H1 (cell line): ENCODE measurements around the gene CKLF. TPM values are rescaled to one million over a fixed set of nuclear protein-coding genes. Genes with fewer than 3 reads are reported as not detected.

Experiments used
- CTCF ChIA-PET: fragments of 300-600 bp; sonication (Branson Sonifier 250); formaldehyde crosslinking; loops from one replicate; lab custom pipeline; 2021; ENCODE audit not compliant: partially characterized antibody; lab: Charles Lee
- POLR2A ChIA-PET: fragments of 300-600 bp; sonication (Branson Sonifier 250); formaldehyde crosslinking; loops from one replicate; lab custom pipeline; 2021; ENCODE audit warnings: inconsistent platforms; ENCODE audit not compliant: partially characterized antibody; lab: Charles Lee
- DNase-seq, 2 experiments: peaks; one replicate each; pipeline versions ENCODE4 v3.0.0 to v3.0.0-alpha.2; 2010 to 2022; ENCODE audit warnings: low spot score in 2 of 2, low read depth in 1 of 2, mixed read lengths in 1 of 2
- FAIRE-seq: peaks from 2 replicates; lab custom pipeline; 2011; peaks lifted over from hg19 to GRCh38; lab: Jason Lieb, UNC
- H2AFZ ChIP-seq: 2 replicates; pipeline ENCODE4 v1.8.1; 2012; ENCODE audit warnings: low read length, inconsistent platforms
- H2AK5ac ChIP-seq: 2 replicates; pipeline ENCODE4 v1.6.1; 2013; ENCODE audit warnings: low read depth, low read length
- H2BK120ac ChIP-seq: replicated peaks from 2 replicates; pipeline ENCODE3; 2013; ENCODE audit warnings: low read depth, low read length, inconsistent platforms
- H2BK12ac ChIP-seq: 2 replicates; pipeline ENCODE4 v1.6.1; 2013; ENCODE audit warnings: low read depth, low read length
- H2BK15ac ChIP-seq: 2 replicates; pipeline ENCODE4 v1.6.1; 2013; ENCODE audit warnings: low read length
- H2BK20ac ChIP-seq: 2 replicates; pipeline ENCODE4 v1.6.1; 2013; ENCODE audit warnings: low read length
- H2BK5ac ChIP-seq: 2 replicates; pipeline ENCODE4 v1.6.1; 2013; ENCODE audit warnings: low read depth, low read length
- H3K14ac ChIP-seq: 2 replicates; pipeline ENCODE4 v1.6.1; 2013; ENCODE audit warnings: inconsistent platforms; ENCODE audit not compliant: insufficient read length
- H3K18ac ChIP-seq: 2 replicates; pipeline ENCODE4 v1.6.1; 2013; ENCODE audit warnings: low read length; ENCODE audit errors: extremely low read depth
- H3K23ac ChIP-seq: 2 replicates; pipeline ENCODE4 v1.6.1; 2013; ENCODE audit warnings: inconsistent platforms; ENCODE audit not compliant: insufficient read length
- H3K23me2 ChIP-seq: 2 replicates; pipeline ENCODE4 v1.6.1; 2013; ENCODE audit warnings: low read depth, low read length
- H3K27ac ChIP-seq: 2 replicates; pipeline ENCODE4 v1.6.1; 2011; ENCODE audit warnings: low read depth, low read length, inconsistent platforms
- H3K27me3 ChIP-seq, 4 experiments: replicated peaks in 1 of 4; 1 replicate in 1 of 4; 2 replicates in 3 of 4; pipeline versions ENCODE4 v1.6.1 to v1.8.1; 2011 to 2013; ENCODE audit warnings: low read length in 3 of 4, mild to moderate bottlenecking in 3 of 4, inconsistent platforms in 2 of 4, mixed read lengths in 2 of 4, moderate library complexity in 1 of 4; ENCODE audit not compliant: control insufficient read depth in 3 of 4, insufficient read depth in 3 of 4; ENCODE audit errors: extremely low read depth in 1 of 4
- H3K36me3 ChIP-seq, 4 experiments: 2 replicates each; pipeline versions ENCODE4 v1.6.1 to v1.8.1; 2011 to 2013; ENCODE audit warnings: mild to moderate bottlenecking in 4 of 4, low read length in 3 of 4, moderate library complexity in 2 of 4, control low read depth in 1 of 4, inconsistent platforms in 1 of 4; ENCODE audit not compliant: insufficient read depth in 4 of 4, control insufficient read depth in 2 of 4
- H3K4ac ChIP-seq: replicated peaks from 2 replicates; pipeline ENCODE3; 2013; ENCODE audit warnings: low read length, low read depth, mixed read lengths, inconsistent platforms; ENCODE audit not compliant: insufficient read length
- H3K4me1 ChIP-seq, 4 experiments: replicated peaks in 1 of 4; 1 replicate in 1 of 4; 2 replicates in 3 of 4; pipeline versions ENCODE4 v1.6.1 to v1.8.1; 2011 to 2013; ENCODE audit warnings: low read length in 3 of 4, inconsistent platforms in 2 of 4, mixed read lengths in 1 of 4; ENCODE audit not compliant: insufficient read depth in 4 of 4, control insufficient read depth in 3 of 4
- H3K4me2 ChIP-seq, 2 experiments: 2 replicates each; pipeline versions ENCODE4 v1.6.1 to v1.8.1; 2011 to 2013; ENCODE audit warnings: low read depth in 2 of 2, low read length in 2 of 2, control low read depth in 1 of 2, inconsistent platforms in 1 of 2, mild to moderate bottlenecking in 1 of 2; ENCODE audit not compliant: insufficient read depth in 1 of 2
- H3K4me3 ChIP-seq, 4 experiments: fragments of 200-600, 300-600 bp in 1 of 4; sonication (generic), shearing (Covaris generic), sonication (Bioruptor Twin) in 1 of 4; 2 replicates each; pipeline versions ENCODE4 v1.5.1 to v1.8.1; 2011 to 2016; ENCODE audit warnings: low read length in 4 of 4, low read depth in 3 of 4, control low read depth in 2 of 4, inconsistent platforms in 2 of 4, mild to moderate bottlenecking in 2 of 4, mixed read lengths in 1 of 4, moderate library complexity in 1 of 4; ENCODE audit not compliant: insufficient read depth in 2 of 4; ENCODE audit errors: extremely low read depth in 1 of 4
- H3K56ac ChIP-seq: replicated peaks from 2 replicates; pipeline ENCODE3; 2013; ENCODE audit warnings: low read depth, mild to moderate bottlenecking, mixed read lengths, low read length, inconsistent platforms; ENCODE audit not compliant: insufficient read length
- H3K79me1 ChIP-seq: 2 replicates; pipeline ENCODE4 v1.6.1; 2013; ENCODE audit warnings: low read depth, low read length, control low read depth
- H3K79me2 ChIP-seq, 2 experiments: 2 replicates each; pipeline versions ENCODE4 v1.6.1 to v1.8.1; 2012 to 2013; ENCODE audit warnings: low read length in 2 of 2, mild to moderate bottlenecking in 2 of 2, inconsistent platforms in 1 of 2; ENCODE audit not compliant: insufficient read depth in 2 of 2, control insufficient read depth in 1 of 2
- H3K9ac ChIP-seq, 4 experiments: replicated peaks in 1 of 4; 1 replicate in 1 of 4; 2 replicates in 3 of 4; pipeline versions ENCODE4 v1.6.1 to v1.8.1; 2011 to 2013; ENCODE audit warnings: low read depth in 3 of 4, low read length in 3 of 4, control low read depth in 2 of 4, mild to moderate bottlenecking in 2 of 4, moderate library complexity in 2 of 4, inconsistent platforms in 1 of 4; ENCODE audit errors: extremely low read depth in 1 of 4
- H3K9me3 ChIP-seq, 2 experiments: 2 replicates each; pipeline versions ENCODE4 v1.6.1 to v1.8.1; 2012 to 2013; ENCODE audit warnings: mild to moderate bottlenecking in 2 of 2, moderate library complexity in 2 of 2, control low read depth in 1 of 2, inconsistent platforms in 1 of 2, low read depth in 1 of 2, low read length in 1 of 2, mixed read lengths in 1 of 2; ENCODE audit not compliant: insufficient read depth in 2 of 2
- H4K20me1 ChIP-seq, 2 experiments: replicated peaks in 1 of 2; 2 replicates each; pipeline versions ENCODE3 to v1.8.1; 2011 to 2013; ENCODE audit warnings: inconsistent platforms in 2 of 2, low read length in 2 of 2, mild to moderate bottlenecking in 1 of 2; ENCODE audit not compliant: insufficient read depth in 2 of 2, control insufficient read depth in 1 of 2
- H4K5ac ChIP-seq: 2 replicates; pipeline ENCODE4 v1.6.1; 2013; ENCODE audit warnings: low read length, low read depth, mixed read lengths, inconsistent platforms; ENCODE audit not compliant: insufficient read length
- H4K8ac ChIP-seq: 2 replicates; pipeline ENCODE4 v1.8.0; 2013; ENCODE audit warnings: mild to moderate bottlenecking, moderate library complexity, low read length, inconsistent platforms; ENCODE audit not compliant: insufficient read depth; ENCODE audit errors: extremely low read depth
- H4K91ac ChIP-seq: replicated peaks from 2 replicates; pipeline ENCODE3; 2013; ENCODE audit warnings: low read length, mixed read lengths, inconsistent platforms; ENCODE audit not compliant: insufficient read length
- BACH1 ChIP-seq: IDR thresholded peaks from 2 replicates; pipeline ENCODE4 v1.6.1; 2012; ENCODE audit warnings: low read length, improper control_type of control experiment
- CHD2 ChIP-seq: IDR thresholded peaks from 2 replicates; pipeline ENCODE4 v1.6.1; 2012; ENCODE audit warnings: low read length, improper control_type of control experiment
- CTBP2 ChIP-seq: IDR thresholded peaks from 2 replicates; pipeline ENCODE4 v1.7.0; 2011; ENCODE audit warnings: borderline replicate concordance, mild to moderate bottlenecking, moderate library complexity, mixed read lengths, low read length; ENCODE audit not compliant: insufficient read depth, insufficient read length
- EP300 ChIP-seq, 2 experiments: IDR thresholded peaks; 1 replicate in 1 of 2; 2 replicates in 1 of 2; pipeline ENCODE4 v1.6.1; 2011 to 2012; ENCODE audit warnings: low read depth in 2 of 2, low read length in 2 of 2, mild to moderate bottlenecking in 2 of 2, borderline replicate concordance in 1 of 2, inconsistent platforms in 1 of 2, moderate library complexity in 1 of 2
- KDM4A ChIP-seq: IDR thresholded peaks from one replicate; pipeline ENCODE4 v1.7.1; 2012; ENCODE audit warnings: low read depth, mild to moderate bottlenecking, moderate library complexity, low read length, inconsistent platforms; ENCODE audit not compliant: severe bottlenecking
- RAD21 ChIP-seq, 2 experiments: IDR thresholded peaks in 1 of 2; conservative IDR thresholded peaks in 1 of 2; 2 replicates each; pipeline ENCODE4 v1.6.1; 2011; ENCODE audit warnings: low read depth in 2 of 2, low read length in 2 of 2, improper control_type of control experiment in 1 of 2, inconsistent platforms in 1 of 2, mild to moderate bottlenecking in 1 of 2, moderate library complexity in 1 of 2
- RBBP5 ChIP-seq: IDR thresholded peaks from 2 replicates; pipeline ENCODE4 v1.7.1; 2012; ENCODE audit warnings: low read depth, mild to moderate bottlenecking, inconsistent platforms, low read length, moderate library complexity, borderline replicate concordance
- SRF ChIP-seq: IDR thresholded peaks from 2 replicates; pipeline ENCODE4 v1.6.1; 2011; ENCODE audit warnings: mild to moderate bottlenecking, low read depth, low read length, moderate library complexity
- TAF7 ChIP-seq: optimal IDR thresholded peaks from 2 replicates; pipeline ENCODE3; 2011; ENCODE audit warnings: low read depth, mild to moderate bottlenecking, inconsistent platforms, low read length, moderate library complexity, borderline replicate concordance
- TBP ChIP-seq: IDR thresholded peaks from 2 replicates; pipeline ENCODE4 v1.6.1; 2011; ENCODE audit warnings: low read depth, low read length, improper control_type of control experiment
- WGBS, 2 experiments: shearing (Covaris generic) in 1 of 2; methylation state at CpG; one replicate each; pipeline versions ENCODE4 v1.1.6 to v1.1.7; 2013 to 2015; ENCODE audit warnings: low lambda C conversion rate in 2 of 2, mixed read lengths in 2 of 2, inconsistent platforms in 1 of 2, low coverage in 1 of 2, missing lambda C conversion rate in 1 of 2; ENCODE audit not compliant: insufficient replicate concordance in 2 of 2, insufficient coverage in 1 of 2, insufficient read length in 1 of 2; ENCODE audit errors: extremely low coverage in 1 of 2, missing lambda C conversion rate in 1 of 2; 5-methylcytosine and 5-hydroxymethylcytosine counted together
- polyA plus RNA-seq, 7 experiments: library from polyadenylated mRNA; depleted of rRNA in 3 of 7; stranded (reverse) in 5 of 7; unstranded in 2 of 7; fragments of >200 nt in 5 of 7; fragments of 200-250 nt in 2 of 7; gene quantifications; 1 replicate in 5 of 7; 2 replicates in 1 of 7; 4 replicates in 1 of 7; pipeline versions ENCODE4 v1.2.1 to v1.2.3, GENCODE V29; 2011 to 2013; ENCODE audit warnings: missing spikeins in 2 of 7, mixed read lengths in 2 of 7
- total RNA-seq: library from RNA; stranded (reverse); fragmentation: NEBNext Ultra II Directional; extraction: Animal tissue kit (Norgen Biotek cat#: 25700); gene quantifications from 2 replicates; pipeline ENCODE4 v1.2.1, GENCODE V29; 2021
- TF ChIP-seq, protein P1 (sequence below): IDR thresholded peaks from 2 replicates; pipeline ENCODE4 v1.6.1; 2011; ENCODE audit warnings: low read depth, mild to moderate bottlenecking, low read length; ENCODE audit not compliant: insufficient read depth

Gene CKLF
- total and polyA plus RNA-seq, 2 of the 8 experiments (the other 6 are each of a cell fraction or from before 2014, with no cell fraction given) = 21.1 to 63.5 TPM

DNA sequence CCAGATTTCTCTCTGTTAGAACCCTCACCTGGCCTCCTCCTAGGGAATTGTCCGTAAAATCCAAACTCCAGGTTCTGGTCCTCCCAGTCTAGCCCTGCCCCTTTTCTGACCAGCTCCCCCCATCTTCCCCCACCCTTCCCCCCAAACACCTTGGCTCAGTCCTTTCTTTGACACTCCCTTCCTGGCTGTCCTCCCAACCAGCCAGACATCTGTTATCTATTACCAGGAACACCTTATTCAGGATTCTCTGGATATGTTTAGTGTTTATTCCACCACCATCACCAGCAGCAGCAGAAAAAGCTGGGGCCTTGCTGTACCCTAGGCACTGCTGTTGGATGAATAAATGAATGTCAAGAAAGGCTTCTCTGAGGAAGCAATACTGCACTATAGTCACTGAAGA, 48.1 kb downstream of the CKLF start:
- Histone ChIP-seq H4K91ac (no peak overlapping the region), H3K18ac (no peak overlapping the region), H3K27me3 (no peaks in the 10 kb centered on the region), H2BK5ac (no peak overlapping the region), H3K4ac (no peak overlapping the region), H3K4me3 (no peak overlapping the region), H4K5ac (no peak overlapping the region), H2BK12ac (no peak overlapping the region), H2AFZ (no peak overlapping the region), H2AK5ac (no peak overlapping the region), H2BK15ac (no peak overlapping the region), H3K27ac (no peak overlapping the region), H3K56ac (no peak overlapping the region), H3K9ac (no peak overlapping the region), H4K20me1 (no peaks in the 10 kb centered on the region), H3K79me2 (no peaks in the 10 kb centered on the region), H3K23me2 (peaks cover 7% of the 10 kb centered on the region), H3K4me1 (peaks cover 0 to 5% (median 0%) of the 10 kb centered on the region in 4 experiments; a peak in 4 of 7 replicates), H3K4me2 (no peak overlapping the region), H3K23ac (no peak overlapping the region), H3K36me3 (no peaks in the 10 kb centered on the region), H2BK20ac (no peak overlapping the region), H4K8ac (no peak overlapping the region), H3K9me3 (no peaks in the 10 kb centered on the region), H3K79me1 (no peaks in the 10 kb centered on the region), H2BK120ac (no peak overlapping the region), H3K14ac (no peak overlapping the region)
- ChIA-PET POLR2A (no interaction called here), CTCF (interaction anchor here (1.1 to 2.2 kb wide), 5 partner anchors 11 to 193 kb away, joined by 4 to 7 read pairs (median 4); no protein-coding TSS in a partner anchor)
- WGBS, 2 experiments = no CpG with 5 or more reads among the region's 1 CpG
- DNase-seq (no peak), FAIRE-seq (no peak)
- TF ChIP-seq RAD21 (IDR thresholded peaks at IDR 0.05 in 1 of 2, conservative IDR thresholded peaks at IDR 0.05 in 1 of 2; ENCODE audit: low read depth in 2 of 2, low read length in 2 of 2) = no peak
- TF ChIP-seq TBP = no peak
- TF ChIP-seq KDM4A = no peak
- TF ChIP-seq CTBP2 = no peak
- no peak for TF ChIP-seq SRF
- TF ChIP-seq BACH1 = no peak
- no peak for TF ChIP-seq TAF7
- no peak for TF ChIP-seq EP300 (IDR thresholded peaks at IDR 0.05; ENCODE audit: borderline replicate concordance in 1 of 2, low read depth in 2 of 2, low read length in 2 of 2)
- TF ChIP-seq, protein P1, sequence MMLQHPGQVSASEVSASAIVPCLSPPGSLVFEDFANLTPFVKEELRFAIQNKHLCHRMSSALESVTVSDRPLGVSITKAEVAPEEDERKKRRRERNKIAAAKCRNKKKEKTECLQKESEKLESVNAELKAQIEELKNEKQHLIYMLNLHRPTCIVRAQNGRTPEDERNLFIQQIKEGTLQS = no peak
- no peak for TF ChIP-seq RBBP5
- TF ChIP-seq CHD2 = no peak
